DND-41 (cell line): Measurements from ENCODE around the gene ARHGEF17.

Source experiments
- EZH2 ChIP-seq: IDR thresholded peaks from 3 replicates; pipeline ENCODE4 v1.6.1; 2012; ENCODE audit warnings: borderline replicate concordance, low read depth, mild to moderate bottlenecking, moderate library complexity, low read length, inconsistent platforms; ENCODE audit not compliant: severe bottlenecking
- TF ChIP-seq, protein P1 (sequence below): IDR thresholded peaks from 2 replicates; pipeline ENCODE4 v1.5.1; 2012; ENCODE audit warnings: borderline replicate concordance, low read length, moderate library complexity, mild to moderate bottlenecking; ENCODE audit not compliant: poor library complexity, severe bottlenecking; ENCODE audit errors: extremely low read depth

DNA sequence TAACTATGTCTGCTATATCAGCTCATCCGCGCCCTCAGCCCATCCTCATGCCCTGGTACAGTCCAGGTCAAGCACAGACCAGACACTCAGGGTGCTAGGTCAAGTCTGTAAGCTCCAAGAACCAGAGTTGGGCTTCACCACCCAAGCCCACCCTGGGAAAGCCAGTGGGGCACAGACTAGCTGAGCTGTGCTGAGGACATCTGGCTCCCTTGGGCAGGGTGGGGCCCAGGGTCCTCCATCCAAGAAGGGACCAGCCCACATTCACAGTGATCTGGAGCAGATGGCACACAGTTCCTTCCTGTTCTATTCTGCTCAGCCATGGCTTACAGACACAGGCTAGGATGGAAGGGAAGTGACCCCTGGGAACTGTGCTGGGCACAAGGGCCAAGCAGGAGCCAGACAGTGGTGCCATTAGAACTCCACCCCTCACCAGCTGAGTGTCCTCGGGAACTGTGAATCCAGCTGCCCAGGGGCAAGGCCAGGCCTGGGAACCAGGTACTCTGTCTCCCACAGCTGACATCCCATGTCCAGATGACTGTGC is 26.8 kb upstream of the ARHGEF17 start:
- TF ChIP-seq, protein P1, sequence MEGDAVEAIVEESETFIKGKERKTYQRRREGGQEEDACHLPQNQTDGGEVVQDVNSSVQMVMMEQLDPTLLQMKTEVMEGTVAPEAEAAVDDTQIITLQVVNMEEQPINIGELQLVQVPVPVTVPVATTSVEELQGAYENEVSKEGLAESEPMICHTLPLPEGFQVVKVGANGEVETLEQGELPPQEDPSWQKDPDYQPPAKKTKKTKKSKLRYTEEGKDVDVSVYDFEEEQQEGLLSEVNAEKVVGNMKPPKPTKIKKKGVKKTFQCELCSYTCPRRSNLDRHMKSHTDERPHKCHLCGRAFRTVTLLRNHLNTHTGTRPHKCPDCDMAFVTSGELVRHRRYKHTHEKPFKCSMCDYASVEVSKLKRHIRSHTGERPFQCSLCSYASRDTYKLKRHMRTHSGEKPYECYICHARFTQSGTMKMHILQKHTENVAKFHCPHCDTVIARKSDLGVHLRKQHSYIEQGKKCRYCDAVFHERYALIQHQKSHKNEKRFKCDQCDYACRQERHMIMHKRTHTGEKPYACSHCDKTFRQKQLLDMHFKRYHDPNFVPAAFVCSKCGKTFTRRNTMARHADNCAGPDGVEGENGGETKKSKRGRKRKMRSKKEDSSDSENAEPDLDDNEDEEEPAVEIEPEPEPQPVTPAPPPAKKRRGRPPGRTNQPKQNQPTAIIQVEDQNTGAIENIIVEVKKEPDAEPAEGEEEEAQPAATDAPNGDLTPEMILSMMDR, result no peak
- no peak for TF ChIP-seq EZH2
